Upper lobe of left lung (tissue), 4 donors: Measurements from ENCODE around the gene PRMT6.

Experiments
- CTCF ChIP-seq, 6 experiments: fragments of 450-650 bp in 4 of 6; fragments of 200-600 bp in 2 of 6; sonication (generic) in 2 of 6; IDR thresholded peaks; one replicate each; pipeline ENCODE4 v1.5.1; 2016 to 2019; ENCODE audit warnings: antibody characterized with exemption in 6 of 6
- EP300 ChIP-seq, 4 donors: sonication (generic); formaldehyde crosslinking; IDR thresholded peaks; one replicate each; pipeline ENCODE4 v1.5.1; 2017; ENCODE audit warnings: antibody characterized with exemption in 4 of 4, control low read depth in 2 of 4
- POLR2A ChIP-seq, 4 donors: fragments of 450-650 bp; IDR thresholded peaks; one replicate each; pipeline ENCODE4 v1.5.1; 2016 to 2017; ENCODE audit warnings: antibody characterized with exemption in 4 of 4, mild to moderate bottlenecking in 2 of 4
- POLR2AphosphoS5 ChIP-seq, 2 donors: sonication (generic); formaldehyde crosslinking; IDR thresholded peaks; one replicate each; pipeline ENCODE4 v1.5.1; 2017; ENCODE audit warnings: antibody characterized with exemption in 2 of 2

GRCh38 chr1:107019166-107019565 is 37.3 kb upstream of the PRMT6 start:
- TF ChIP-seq POLR2AphosphoS5 (IDR thresholded peaks at IDR 0.05) (no peak), CTCF (IDR thresholded peaks at IDR 0.05) (no peak), POLR2A (IDR thresholded peaks at IDR 0.05) (no peak), EP300 (IDR thresholded peaks at IDR 0.05) (no peak)
